A549 (cell line): ENCODE data around the gene MCRIP1. TPM values are rescaled to one million over a fixed set of nuclear protein-coding genes. Genes with fewer than 3 reads are reported as not detected.

Source experiments
- ATAC-seq, 2 experiments: fragments of 200-7000 bp in 1 of 2; fragments of >200 bp in 1 of 2; cut with Nextera tagmentation in 1 of 2; cut with Tn5 transposase in 1 of 2; 3 replicates each; pipeline versions ENCODE4 v1.8.0 to v1.9.1; 2018 to 2020; ENCODE audit warnings: mild to moderate bottlenecking in 1 of 2, moderate library complexity in 1 of 2
- CTCF ChIA-PET: fragments of 300-600 bp; sonication (Branson Sonifier 250); formaldehyde crosslinking; extraction: SDS; loops from one replicate; lab custom pipeline; 2021; ENCODE audit warnings: antibody characterized with exemption, inconsistent platforms; lab: Yijun Ruan, JAX
- POLR2A ChIA-PET: fragments of 350-600 bp; formaldehyde crosslinking; extraction: SDS; loops from one replicate; lab custom pipeline; 2021; ENCODE audit warnings: antibody characterized with exemption, inconsistent platforms; lab: Yijun Ruan, JAX
- DNase-seq, 2 experiments: peaks; one replicate each; pipeline versions ENCODE4 v3.0.0 to v3.0.0-alpha.2; 2011 to 2016; ENCODE audit warnings: low read depth in 1 of 2, low spot score in 1 of 2
- FAIRE-seq: peaks from 2 replicates; lab custom pipeline; 2011; peaks lifted over from hg19 to GRCh38; lab: Jason Lieb, UNC
- H3K27ac ChIP-seq, 2 experiments: fragments of >200 bp; sonication (Bioruptor Twin); formaldehyde crosslinking; 3 replicates each; pipeline ENCODE4 v1.5.1; 2016 to 2017
- H3K4me1 ChIP-seq: fragments of >200 bp; sonication (Bioruptor Twin); formaldehyde crosslinking; 3 replicates; pipeline ENCODE4 v1.6.1; 2016
- H3K4me2 ChIP-seq: fragments of >200 bp; sonication (Bioruptor Twin); formaldehyde crosslinking; 3 replicates; pipeline ENCODE4 v1.6.1; 2016
- H3K4me3 ChIP-seq: fragments of >200 bp; sonication (Bioruptor Twin); formaldehyde crosslinking; 3 replicates; pipeline ENCODE4 v1.5.1; 2016
- H3K9me3 ChIP-seq: fragments of >200 bp; sonication (Bioruptor Twin); formaldehyde crosslinking; 3 replicates; pipeline ENCODE4 v1.6.1; 2016
- BCL3 ChIP-seq: fragments of >200 bp; sonication (Bioruptor Twin); formaldehyde crosslinking; IDR thresholded peaks from 3 replicates; pipeline ENCODE4 v1.6.1; 2016
- CEBPB ChIP-seq, 2 experiments: fragments of >200 bp in 1 of 2; sonication (Bioruptor Twin) in 1 of 2; formaldehyde crosslinking in 1 of 2; IDR thresholded peaks; 2 replicates each; pipeline ENCODE4 v1.6.1; 2012 to 2016
- CHD4 ChIP-seq: fragments of 200-600 bp; sonication (generic); IDR thresholded peaks from 2 replicates; pipeline ENCODE4 v1.6.1; 2016; ENCODE audit warnings: antibody characterized with exemption, mild to moderate bottlenecking, borderline replicate concordance
- CTCF ChIP-seq: fragments of >200 bp; sonication (Bioruptor Twin); formaldehyde crosslinking; IDR thresholded peaks from 3 replicates; pipeline ENCODE4 v1.5.1; 2016
- EHMT2 ChIP-seq: fragments of 200-600 bp; sonication (generic); IDR thresholded peaks from 2 replicates; pipeline ENCODE4 v1.6.1; 2016; ENCODE audit warnings: antibody characterized with exemption, low read depth, mild to moderate bottlenecking, moderate library complexity
- ESRRA ChIP-seq: fragments of 150-350 bp; IDR thresholded peaks from 2 replicates; pipeline ENCODE4 v1.6.1; 2014; ENCODE audit warnings: mild to moderate bottlenecking, low read length, borderline replicate concordance
- FOSB ChIP-seq: fragments of 250-450 bp; sonication (Bioruptor Pico); IDR thresholded peaks from 2 replicates; pipeline ENCODE4 v1.5.0; 2020; ENCODE audit warnings: mild to moderate bottlenecking, moderate library complexity
- FOXS1 ChIP-seq: fragments of 250-450 bp; sonication (Bioruptor Pico); IDR thresholded peaks from 2 replicates; pipeline ENCODE4 v1.5.0; 2020; ENCODE audit warnings: mild to moderate bottlenecking, moderate library complexity
- HES2 ChIP-seq: fragments of >200 bp; sonication (Bioruptor Twin); formaldehyde crosslinking; IDR thresholded peaks from 2 replicates; pipeline ENCODE4 v1.6.1; 2016
- HEYL ChIP-seq: fragments of 250-450 bp; sonication (Bioruptor Pico); IDR thresholded peaks from 2 replicates; pipeline ENCODE4 v1.8.0; 2021; ENCODE audit warnings: mild to moderate bottlenecking, moderate library complexity
- KDM1A ChIP-seq: fragments of 200-600 bp; sonication (generic); IDR thresholded peaks from 2 replicates; pipeline ENCODE4 v1.6.1; 2016; ENCODE audit warnings: low read depth, mild to moderate bottlenecking
- MAX ChIP-seq: IDR thresholded peaks from 2 replicates; pipeline ENCODE4 v1.6.1; 2012
- MAZ ChIP-seq: fragments of 150-350 bp; IDR thresholded peaks from 2 replicates; pipeline ENCODE4 v1.6.1; 2014; ENCODE audit warnings: antibody characterized with exemption, low read depth, low read length, borderline replicate concordance
- MYC ChIP-seq: IDR thresholded peaks from 2 replicates; pipeline ENCODE4 v1.6.1; 2012; ENCODE audit warnings: mild to moderate bottlenecking, inconsistent platforms, low read length, improper control_type of control experiment, borderline replicate concordance
- NPAS2 ChIP-seq: fragments of 250-450 bp; sonication (Bioruptor Pico); IDR thresholded peaks from 2 replicates; pipeline ENCODE4 v1.8.0; 2022; ENCODE audit warnings: mild to moderate bottlenecking, moderate library complexity, borderline replicate concordance
- NR3C1 ChIP-seq: fragments of >200 bp; sonication (Bioruptor Twin); formaldehyde crosslinking; IDR thresholded peaks from 3 replicates; pipeline ENCODE4 v1.6.1; 2017
- PHF8 ChIP-seq: fragments of 200-600 bp; sonication (generic); IDR thresholded peaks from 2 replicates; pipeline ENCODE4 v1.6.1; 2016; ENCODE audit warnings: low read depth, mild to moderate bottlenecking, antibody characterized with exemption, moderate library complexity, borderline replicate concordance
- POLR2A ChIP-seq: IDR thresholded peaks from 2 replicates; pipeline ENCODE4 v1.6.1; 2012; ENCODE audit warnings: mild to moderate bottlenecking, low read length
- RAD21 ChIP-seq, 2 experiments: fragments of >200 bp in 1 of 2; sonication (Bioruptor Twin) in 1 of 2; formaldehyde crosslinking in 1 of 2; IDR thresholded peaks in 1 of 2; conservative IDR thresholded peaks in 1 of 2; 2 replicates in 1 of 2; 3 replicates in 1 of 2; pipeline ENCODE4 v1.6.1; 2012 to 2018; ENCODE audit warnings: inconsistent platforms in 1 of 2
- RCOR1 ChIP-seq: fragments of 150-350 bp; IDR thresholded peaks from 2 replicates; pipeline ENCODE4 v1.6.1; 2014; ENCODE audit warnings: antibody characterized with exemption, low read length, low read depth
- SREBF2 ChIP-seq: fragments of 450-650 bp; IDR thresholded peaks from 2 replicates; pipeline ENCODE4 v1.6.1; 2014; ENCODE audit warnings: mild to moderate bottlenecking, moderate library complexity
- TP53 ChIP-seq: fragments of 250-450 bp; sonication (Bioruptor Pico); IDR thresholded peaks from 2 replicates; pipeline ENCODE4 v1.5.0; 2021; ENCODE audit warnings: mild to moderate bottlenecking, moderate library complexity
- ZC3H11A ChIP-seq: fragments of 450-650 bp; IDR thresholded peaks from 2 replicates; pipeline ENCODE4 v1.6.1; 2014; ENCODE audit warnings: antibody characterized with exemption, mild to moderate bottlenecking
- ZNF302 ChIP-seq: fragments of 250-450 bp; sonication (Bioruptor Pico); IDR thresholded peaks from 2 replicates; pipeline ENCODE4 v1.9.0; 2021; ENCODE audit warnings: inconsistent platforms, mild to moderate bottlenecking, moderate library complexity
- WGBS: methylation state at CpG from one replicate; pipeline ENCODE4 v1.1.6; 2017; ENCODE audit errors: missing lambda C conversion rate; 5-methylcytosine and 5-hydroxymethylcytosine counted together
- polyA plus RNA-seq, 4 experiments: library from polyadenylated mRNA; depleted of rRNA in 3 of 4; stranded (reverse); fragments of >200 nt; fragmentation: RNase III in 1 of 4; extraction: RNeasy Plus Mini Kit Qiagen cat#74134 plus additional on column Dnase treatment in 1 of 4; gene quantifications; 2 replicates in 3 of 4; 3 replicates in 1 of 4; pipeline ENCODE4 v1.2.3, GENCODE V29; 2011 to 2017

Gene MCRIP1
- polyA plus RNA-seq, 2 of the 4 experiments (the other 2 are of a cell fraction), result 32.0 to 51.0 TPM

- Histone ChIP-seq H3K27ac (no peak overlapping the region), H3K4me1 (peaks cover 36% of the 10 kb centered on the region), H3K9me3 (no peaks in the 10 kb centered on the region), H3K4me3 (no peak overlapping the region), H3K4me2 (0 out of 3 replicates have a peak overlapping the region, but pooled peaks have one; percentile 3)
- FAIRE-seq, result no peak
- DNase-seq, result no peak
- POLR2A ChIA-PET, result no interaction called here
- 15% methylated on average over 14 of the region's 23 CpGs for WGBS
- TF ChIP-seq TP53 (CRISPR knock-in tag) (no peak), HES2 (no peak), MAZ (no peak), POLR2A (no peak), ESRRA (no peak), ZNF302 (CRISPR knock-in tag) (no peak), HEYL (no peak), RAD21 (conservative IDR thresholded peaks at IDR 0.05 in 1 of 2, IDR thresholded peaks at IDR 0.05 in 1 of 2) (peak in 1 of 2 experiments; percentile 15; a peak in 1 of 5 replicates)
- ATAC-seq, result peak; percentile 2 to 51; a peak in 3 of 6 replicates
- CTCF ChIA-PET, result interaction anchor here (1.0 to 4.7 kb wide), 6 partner anchors 11 to 102 kb away, joined by 3 to 25 read pairs (median 4); no protein-coding TSS in a partner anchor
Measured at GRCh38 chr17:81806461-81807209, 26.5 kb downstream of the MCRIP1 start.

- no peaks in the 10 kb centered on the region for H3K9me3 ChIP-seq
- CTCF ChIA-PET, result interaction anchor here (0.9 to 4.7 kb wide), 7 partner anchors 12 to 102 kb away, joined by 3 to 25 read pairs (median 3); no protein-coding TSS in a partner anchor
- FAIRE-seq (no peak), ATAC-seq (peak in 1 of 2 experiments; percentile 7; a peak in 4 of 6 replicates), DNase-seq (no peak)
- TF ChIP-seq CTCF, result no peak
- no peak for TF ChIP-seq RCOR1
- TF ChIP-seq FOSB (CRISPR knock-in tag), result no peak
- TF ChIP-seq ESRRA, result no peak
- no peak for TF ChIP-seq SREBF2
- no peak for TF ChIP-seq CEBPB (IDR thresholded peaks at IDR 0.05)
- no peak for TF ChIP-seq MYC
- no peak for TF ChIP-seq KDM1A
- TF ChIP-seq EHMT2, result no peak
- TF ChIP-seq NPAS2 (CRISPR knock-in tag), result no peak
- TF ChIP-seq MAX, result no peak
- TF ChIP-seq PHF8, result no peak
- no peak for TF ChIP-seq CHD4
- no peak for TF ChIP-seq NR3C1
- no peak for TF ChIP-seq FOXS1 (CRISPR knock-in tag)
- TF ChIP-seq MAZ, result no peak
- no peak for TF ChIP-seq BCL3
- TF ChIP-seq ZC3H11A, result no peak
- POLR2A ChIA-PET, result interaction anchor here (1.1 kb wide), 1 partner anchor 27 kb away, joined by 3 read pairs; the partner anchor contains the start of gene MCRIP1
- H3K4me3 ChIP-seq, result peak overlapping the region; percentile 42; the same call in 1 of the 3 replicates
- peaks cover 36% of the 10 kb centered on the region for H3K4me1 ChIP-seq
- H3K4me2 ChIP-seq, result peak overlapping the region; percentile 97
- WGBS, result 20% methylated on average over 15 of the region's 18 CpGs
- no peak overlapping the region for H3K27ac ChIP-seq
Measured at GRCh38 chr17:81805707-81806460, 27.2 kb downstream of the MCRIP1 start.
